Muscle of leg (tissue), 11 donors: ENCODE results near the gene SEPSECS. TPM values are rescaled to one million over a fixed set of nuclear protein-coding genes. Genes with fewer than 3 reads are reported as not detected.

Experiments
- DNase-seq: peaks from one replicate; pipeline ENCODE4 v3.0.0; 2013
- H3K27ac ChIP-seq: one replicate; pipeline ENCODE4 v1.5.1; 2013; ENCODE audit warnings: mild to moderate bottlenecking, low read length, control low read depth
- H3K27me3 ChIP-seq: one replicate; pipeline ENCODE4 v1.6.1; 2013; ENCODE audit warnings: low read length; ENCODE audit not compliant: control insufficient read depth, insufficient read depth
- H3K36me3 ChIP-seq: one replicate; pipeline ENCODE4 v1.6.1; 2013; ENCODE audit warnings: low read length; ENCODE audit not compliant: control insufficient read depth, insufficient read depth
- H3K4me1 ChIP-seq: one replicate; pipeline ENCODE4 v1.6.1; 2013; ENCODE audit warnings: low read length; ENCODE audit not compliant: control insufficient read depth, insufficient read depth
- H3K4me3 ChIP-seq: one replicate; pipeline ENCODE4 v1.5.1; 2013; ENCODE audit warnings: low read length, control low read depth
- H3K9me3 ChIP-seq: replicated peaks from 2 replicates; pipeline ENCODE4 v1.6.1; 2013; ENCODE audit warnings: low read depth, low read length; ENCODE audit not compliant: control insufficient read depth
- WGBS: methylation state at CpG from one replicate; pipeline ENCODE4 v1.1.5; 2013; ENCODE audit warnings: missing lambda C conversion rate; ENCODE audit not compliant: insufficient coverage; 5-methylcytosine and 5-hydroxymethylcytosine counted together
- polyA plus RNA-seq, 8 donors: library from polyadenylated mRNA; unstranded; fragments of 120-200 nt; gene quantifications; one replicate each; pipeline versions ENCODE4 v1.2.1 to v1.2.3, GENCODE V29; 2013; ENCODE audit warnings: inconsistent platforms in 1 of 8, low replicate concordance in 1 of 8; ENCODE audit not compliant: insufficient read length in 8 of 8, insufficient read depth in 1 of 8
- total RNA-seq: library from RNA; stranded (reverse); fragments of 120-200 nt; gene quantifications from one replicate; pipeline ENCODE4 v1.2.4, GENCODE V29; 2013

SEPSECS gene
- total and polyA plus RNA-seq, 9 donors: 6.1 to 10.8 (median 7.8) TPM

- H3K36me3 ChIP-seq: no peaks in the 10 kb centered on the region
- H3K9me3 ChIP-seq: no peaks in the 10 kb centered on the region
- WGBS: 83% methylated on average over 1 of the region's 4 CpGs
- peak overlapping the region; percentile 85 for H3K27ac ChIP-seq
- H3K27me3 ChIP-seq: no peaks in the 10 kb centered on the region
- peaks cover 67% of the 10 kb centered on the region for H3K4me1 ChIP-seq
- DNase-seq: peak; percentile 50
- H3K4me3 ChIP-seq: no peak overlapping the region
Measured at GRCh38 chr4:25100021-25100555, 60.2 kb downstream of the SEPSECS start.

DNA sequence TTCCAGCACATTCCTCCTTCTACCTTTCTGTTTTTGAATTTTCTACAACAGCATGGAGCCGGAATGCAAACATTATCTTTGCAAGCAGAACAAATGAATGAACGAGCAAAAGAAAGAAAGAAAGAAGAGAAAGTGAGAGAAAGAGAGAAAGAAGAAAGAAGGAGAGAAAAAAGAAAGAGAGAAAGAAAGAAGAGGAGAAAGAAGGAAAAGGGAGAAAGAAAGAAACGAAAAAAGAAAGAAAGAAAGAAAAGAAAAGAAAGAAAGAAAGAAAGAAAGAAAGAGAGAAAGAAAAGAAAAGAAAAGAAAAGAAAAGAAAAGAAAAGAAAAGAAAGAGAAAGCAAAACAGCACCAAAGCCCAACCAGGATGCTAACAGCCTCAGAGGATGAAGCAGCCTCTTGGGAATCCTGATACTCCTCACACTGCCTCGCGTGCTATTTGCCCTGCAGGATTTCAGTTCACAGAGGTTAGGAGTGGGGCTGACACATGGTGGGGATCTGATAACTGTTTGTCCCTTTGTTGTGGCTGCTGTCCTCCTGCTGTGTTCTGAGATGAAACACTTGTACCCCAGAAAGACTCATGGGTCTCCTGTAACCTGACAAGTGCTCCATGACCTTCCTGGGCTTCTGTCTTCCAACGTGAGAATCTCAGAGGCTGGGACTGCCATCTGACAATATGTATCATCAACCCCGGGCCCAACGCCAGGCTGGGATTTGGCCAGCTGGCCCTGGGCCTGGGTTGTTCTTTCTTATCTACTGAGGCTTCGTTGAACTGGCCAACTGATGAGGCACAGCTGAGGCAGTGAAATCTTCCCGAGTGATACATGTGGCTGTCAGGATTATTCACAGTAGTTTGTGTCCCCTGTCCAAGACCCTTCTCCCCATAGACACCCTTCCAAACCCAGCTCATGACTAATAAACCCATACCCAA lies 61.0 kb downstream of the SEPSECS start:
- peak; percentile 89 for DNase-seq
- Histone ChIP-seq H3K4me3 (no peak overlapping the region), H3K27ac (peak overlapping the region; percentile 85), H3K36me3 (no peaks in the 10 kb centered on the region), H3K4me1 (peaks cover 60% of the 10 kb centered on the region), H3K27me3 (no peaks in the 10 kb centered on the region), H3K9me3 (no peaks in the 10 kb centered on the region)
- 27% methylated on average over 5 of the region's 10 CpGs for WGBS

DNA sequence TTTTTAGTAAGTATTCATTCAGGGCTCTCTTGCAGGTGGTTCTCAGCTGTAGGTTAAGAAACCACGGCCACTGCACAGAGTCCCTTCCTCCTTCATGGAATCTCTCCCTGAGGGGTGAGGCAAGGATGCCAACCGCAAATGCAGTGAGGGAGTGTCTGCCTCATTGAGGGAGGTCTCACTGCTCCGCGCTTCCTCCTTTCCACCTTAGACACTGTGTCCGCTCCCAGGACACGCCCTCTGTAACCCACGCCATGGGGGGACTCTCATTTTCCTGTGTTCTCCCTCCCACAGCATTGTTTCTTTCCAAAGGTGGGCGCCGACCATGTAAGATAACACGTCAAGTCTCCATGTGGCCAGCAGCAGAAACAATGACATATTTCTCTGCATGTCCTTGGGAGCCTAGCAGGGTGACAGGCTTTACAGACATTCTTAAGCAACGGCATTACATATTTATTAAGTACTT lies 63.2 kb downstream of the SEPSECS start:
- Histone ChIP-seq H3K4me1 (peaks cover 49% of the 10 kb centered on the region), H3K9me3 (peaks cover 6% of the 10 kb centered on the region), H3K27ac (no peak overlapping the region), H3K36me3 (no peaks in the 10 kb centered on the region), H3K27me3 (no peaks in the 10 kb centered on the region), H3K4me3 (no peak overlapping the region)
- DNase-seq: no peak
- WGBS: 85% methylated on average over 8 of the region's 11 CpGs

DNA sequence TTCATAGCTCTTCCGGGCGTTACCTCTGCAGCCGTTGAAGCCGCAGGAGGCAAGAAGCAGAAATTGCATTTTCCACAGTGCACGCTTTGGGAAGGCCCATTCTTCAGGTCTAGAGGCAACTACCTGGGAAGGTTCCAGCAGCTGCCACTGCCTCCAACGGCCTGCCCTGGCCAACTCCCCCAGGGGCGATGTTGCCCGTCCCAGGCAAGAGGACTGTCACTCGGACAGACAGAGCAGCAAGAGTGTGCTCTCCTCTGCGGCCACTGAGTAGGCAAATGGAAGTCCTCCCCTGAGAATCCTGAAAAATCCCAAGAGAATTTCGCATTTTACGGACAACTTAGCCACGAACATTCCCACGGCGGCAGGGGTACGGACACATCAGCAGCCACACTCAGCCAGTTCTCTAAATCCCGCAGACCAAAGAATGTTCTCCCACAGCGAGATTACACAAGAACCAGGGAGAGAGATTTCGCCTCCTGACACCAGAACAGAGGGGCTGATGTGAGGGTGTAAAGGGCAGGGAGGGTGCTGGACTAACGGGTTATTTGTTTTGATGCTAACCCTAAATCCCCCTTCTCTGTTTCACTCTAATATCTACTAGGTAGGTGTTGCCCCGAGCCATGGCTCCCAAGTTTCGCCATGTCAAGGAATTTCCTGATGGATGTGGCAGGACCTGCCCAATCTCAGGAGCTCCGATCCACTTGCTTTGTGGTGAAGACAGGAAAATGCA lies 63.8 kb downstream of the SEPSECS start:
- WGBS: 82% methylated on average over 15 of the region's 23 CpGs

GRCh38 chr4:25095837-25096236 lies 64.4 kb downstream of the SEPSECS start:
- 69% methylated on average over 23 of the region's 24 CpGs for WGBS
- H3K27ac ChIP-seq: peak overlapping the region; percentile 45
- no peak overlapping the region for H3K4me3 ChIP-seq
- H3K36me3 ChIP-seq: no peaks in the 10 kb centered on the region
- peaks cover 6% of the 10 kb centered on the region for H3K9me3 ChIP-seq
- H3K27me3 ChIP-seq: no peaks in the 10 kb centered on the region
- DNase-seq: peak; percentile 49
- peaks cover 52% of the 10 kb centered on the region for H3K4me1 ChIP-seq

More for the DNA sequence above, 63.8 kb downstream of the SEPSECS start:
- Histone ChIP-seq H3K36me3 (no peaks in the 10 kb centered on the region), H3K27ac (no peak overlapping the region), H3K4me3 (no peak overlapping the region), H3K9me3 (peaks cover 6% of the 10 kb centered on the region), H3K27me3 (no peaks in the 10 kb centered on the region), H3K4me1 (peaks cover 50% of the 10 kb centered on the region)
- DNase-seq: no peak

- Histone ChIP-seq H3K27me3 (peaks cover 11% of the 10 kb centered on the region), H3K9me3 (peaks cover 6% of the 10 kb centered on the region), H3K4me1 (peaks cover 54% of the 10 kb centered on the region), H3K36me3 (no peaks in the 10 kb centered on the region), H3K4me3 (no peak overlapping the region), H3K27ac (no peak overlapping the region)
- DNase-seq: no peak
- 50% methylated on average over 3 of the region's 3 CpGs for WGBS
Measured at GRCh38 chr4:25092139-25092538, 68.1 kb downstream of the SEPSECS start.

GRCh38 chr4:25090516-25090915 lies 69.7 kb downstream of the SEPSECS start:
- no peaks in the 10 kb centered on the region for H3K36me3 ChIP-seq
- H3K4me3 ChIP-seq: no peak overlapping the region
- no CpG with 5 or more reads among the region's 2 CpGs for WGBS
- H3K4me1 ChIP-seq: peaks cover 45% of the 10 kb centered on the region
- no peak for DNase-seq
- H3K9me3 ChIP-seq: peaks cover 6% of the 10 kb centered on the region
- peaks cover 11% of the 10 kb centered on the region for H3K27me3 ChIP-seq
- H3K27ac ChIP-seq: no peak overlapping the region

- DNase-seq: peak; percentile 53
- WGBS: 45% methylated on average over 8 of the region's 14 CpGs
- Histone ChIP-seq H3K4me1 (peaks cover 43% of the 10 kb centered on the region), H3K9me3 (peaks cover 6% of the 10 kb centered on the region), H3K4me3 (no peak overlapping the region), H3K27me3 (peaks cover 11% of the 10 kb centered on the region), H3K27ac (peak overlapping the region; percentile 25), H3K36me3 (no peaks in the 10 kb centered on the region)
Measured at GRCh38 chr4:25089051-25089763, 71.0 kb downstream of the SEPSECS start.

DNA sequence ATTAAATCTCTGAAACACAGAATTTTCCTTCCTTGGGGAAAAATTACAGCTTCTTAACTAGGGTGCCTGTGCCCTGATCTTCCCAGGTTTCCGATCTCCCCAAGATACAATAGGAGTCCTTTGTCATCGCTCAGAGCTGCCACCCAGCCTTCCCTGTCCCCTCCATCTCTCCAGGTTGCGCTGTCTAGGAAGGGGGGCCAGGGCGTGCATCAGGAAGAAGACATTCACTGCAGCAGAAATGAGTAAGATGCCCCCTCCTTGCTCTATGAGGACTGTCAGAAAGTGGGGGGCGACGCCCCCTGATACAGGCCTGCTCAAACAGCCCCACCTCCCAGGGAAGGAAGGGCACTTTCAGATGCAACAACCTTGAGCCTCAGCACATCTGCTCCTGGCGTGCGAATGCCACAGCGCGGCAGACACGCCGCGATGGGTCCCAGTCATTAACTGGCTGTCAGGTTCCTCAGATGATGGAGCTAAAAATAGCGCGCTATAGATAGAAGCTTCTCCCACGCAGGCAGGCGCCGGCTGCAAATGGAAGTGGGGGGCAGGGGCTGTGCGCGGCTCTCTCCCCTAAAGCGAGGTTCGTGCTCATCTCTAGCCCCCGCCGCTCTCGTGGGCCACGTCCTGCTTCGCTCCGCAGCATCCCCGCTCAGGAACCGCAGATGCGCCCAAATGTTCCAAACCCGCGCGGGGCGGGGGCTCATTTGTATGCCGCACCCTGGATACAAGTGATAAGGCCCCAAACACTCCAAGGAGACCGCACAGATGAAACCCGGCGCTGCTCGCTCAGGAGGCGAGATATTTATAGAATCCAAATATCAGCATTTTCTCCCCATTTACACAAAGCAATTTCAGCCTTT lies 71.9 kb downstream of the SEPSECS start:
- peak overlapping the region; percentile 18 for H3K4me3 ChIP-seq
- DNase-seq: peak; percentile 61
- peaks cover 11% of the 10 kb centered on the region for H3K27me3 ChIP-seq
- peaks cover 3% of the 10 kb centered on the region for H3K9me3 ChIP-seq
- 7% methylated on average over 34 of the region's 41 CpGs for WGBS
- peaks cover 43% of the 10 kb centered on the region for H3K4me1 ChIP-seq
- no peaks in the 10 kb centered on the region for H3K36me3 ChIP-seq
- H3K27ac ChIP-seq: peak overlapping the region; percentile 25
